Endodermal cell (in vitro differentiated cells): Measurements from ENCODE around the gene CIDEC. TPM values are rescaled to one million over a fixed set of nuclear protein-coding genes. Genes with fewer than 3 reads are reported as not detected.

Experiments used
- DNase-seq: peaks from one replicate; pipeline ENCODE4 v3.0.0-alpha.2; 2017
- H3K27ac ChIP-seq: 2 replicates; pipeline ENCODE4 v1.5.1; 2013; ENCODE audit warnings: mild to moderate bottlenecking, low read depth, low read length, moderate library complexity
- H3K27me3 ChIP-seq: 2 replicates; pipeline ENCODE4 v1.6.1; 2013; ENCODE audit warnings: mild to moderate bottlenecking, low read length, moderate library complexity; ENCODE audit not compliant: insufficient read depth, control insufficient read depth, poor library complexity, severe bottlenecking
- H3K36me3 ChIP-seq: 2 replicates; pipeline ENCODE4 v1.7.0; 2013; ENCODE audit warnings: mild to moderate bottlenecking, low read length, moderate library complexity; ENCODE audit not compliant: control insufficient read depth, insufficient read depth
- H3K4me1 ChIP-seq: one replicate; pipeline ENCODE4 v1.7.0; 2013; ENCODE audit warnings: low read length; ENCODE audit not compliant: control insufficient read depth, insufficient read depth
- H3K4me3 ChIP-seq: 2 replicates; pipeline ENCODE4 v1.5.1; 2013; ENCODE audit warnings: mild to moderate bottlenecking, low read length, moderate library complexity
- H3K9ac ChIP-seq: 2 replicates; pipeline ENCODE4 v1.6.1; 2013; ENCODE audit warnings: mild to moderate bottlenecking, low read length, moderate library complexity; ENCODE audit not compliant: poor library complexity, severe bottlenecking; ENCODE audit errors: extremely low read depth
- H3K9me3 ChIP-seq: 2 replicates; pipeline ENCODE4 v1.6.1; 2013; ENCODE audit warnings: mild to moderate bottlenecking, low read length, moderate library complexity; ENCODE audit not compliant: control insufficient read depth
- H3K27ac Mint-ChIP-seq: 2 replicates; pipeline ENCODE4 v1.8.0; 2020; ENCODE audit warnings: mixed read lengths
- H3K27me3 Mint-ChIP-seq: 2 replicates; pipeline ENCODE4 v1.8.0; 2021; ENCODE audit warnings: mild to moderate bottlenecking, mixed read lengths; ENCODE audit not compliant: insufficient read depth
- H3K36me3 Mint-ChIP-seq: 2 replicates; pipeline ENCODE4 v1.8.0; 2020; ENCODE audit warnings: low read depth, mixed read lengths
- H3K4me1 Mint-ChIP-seq: 2 replicates; pipeline ENCODE4 v1.8.0; 2020; ENCODE audit warnings: mixed read lengths
- H3K4me3 Mint-ChIP-seq: 2 replicates; pipeline ENCODE4 v1.8.0; 2020; ENCODE audit warnings: mild to moderate bottlenecking, moderate library complexity, mixed read lengths
- H3K9me3 Mint-ChIP-seq: 2 replicates; pipeline ENCODE4 v1.8.0; 2020; ENCODE audit warnings: mild to moderate bottlenecking, mixed read lengths
- CTCF ChIP-seq: fragments of 200-600 bp; sonication (generic); conservative IDR thresholded peaks from 2 replicates; pipeline ENCODE4 v1.5.0; 2021; ENCODE audit warnings: antibody characterized with exemption, mild to moderate bottlenecking
- WGBS, 2 experiments: methylation state at CpG; one replicate each; pipeline versions ENCODE4 v1.1.5 to v1.1.7; 2013; ENCODE audit warnings: missing lambda C conversion rate in 2 of 2, mixed read lengths in 1 of 2; ENCODE audit not compliant: insufficient coverage in 1 of 2, insufficient read length in 1 of 2; 5-methylcytosine and 5-hydroxymethylcytosine counted together
- total RNA-seq, 2 donors: library from RNA; stranded (reverse); fragmentation: NEBNext Ultra II Directional in 1 of 2; extraction: Animal tissue kit (Norgen Biotek cat#: 25700) in 1 of 2; gene quantifications; 2 replicates in 1 of 2; 3 replicates in 1 of 2; pipeline ENCODE4 v1.2.1, GENCODE V29; 2021

CIDEC gene
- total RNA-seq, 2 donors from 2014 or later = not detected

- no peaks in the 10 kb centered on the region for H3K36me3 Mint-ChIP-seq
- H3K4me3 ChIP-seq = no peak overlapping the region
- H3K9me3 Mint-ChIP-seq = no peaks in the 10 kb centered on the region
- H3K4me1 ChIP-seq = no peaks in the 10 kb centered on the region
- 93 to 95% methylated on average over 6 of the region's 7 CpGs for WGBS, 2 experiments
- no peaks in the 10 kb centered on the region for H3K36me3 ChIP-seq
- H3K4me3 Mint-ChIP-seq = no peak overlapping the region
- no peaks in the 10 kb centered on the region for H3K4me1 Mint-ChIP-seq
- H3K27me3 ChIP-seq = no peaks in the 10 kb centered on the region
- H3K27ac Mint-ChIP-seq = no peak overlapping the region
- DNase-seq = no peak
- no peak for TF ChIP-seq CTCF
- H3K9me3 ChIP-seq = no peaks in the 10 kb centered on the region
- H3K27me3 Mint-ChIP-seq = no peaks in the 10 kb centered on the region
- no peak overlapping the region for H3K9ac ChIP-seq
- no peak overlapping the region for H3K27ac ChIP-seq
Observed at GRCh38 chr3:9818666-9819335, 61.3 kb downstream of the CIDEC start.

GRCh38 chr3:9817436-9817835, 62.6 kb downstream of the CIDEC start:
- no peak overlapping the region for H3K9ac ChIP-seq
- TF ChIP-seq CTCF = no peak
- 88 to 92% methylated on average over 4 to 6 of the region's 6 CpGs for WGBS, 2 experiments
- no peak for DNase-seq
- no peaks in the 10 kb centered on the region for H3K4me1 ChIP-seq
- H3K9me3 ChIP-seq = no peaks in the 10 kb centered on the region
- no peaks in the 10 kb centered on the region for H3K27me3 Mint-ChIP-seq
- H3K9me3 Mint-ChIP-seq = no peaks in the 10 kb centered on the region
- H3K4me1 Mint-ChIP-seq = no peaks in the 10 kb centered on the region
- H3K27ac Mint-ChIP-seq = no peak overlapping the region
- H3K27ac ChIP-seq = no peak overlapping the region
- no peak overlapping the region for H3K4me3 ChIP-seq
- no peak overlapping the region for H3K4me3 Mint-ChIP-seq
- peaks cover 4% of the 10 kb centered on the region for H3K36me3 Mint-ChIP-seq
- no peaks in the 10 kb centered on the region for H3K27me3 ChIP-seq
- peaks cover 4% of the 10 kb centered on the region for H3K36me3 ChIP-seq

Other genes starting within 250 kb of the CIDEC start
- gene MTMR14, start 230.7 kb downstream of the CIDEC start, total RNA-seq = 10 to 100 TPM; 41.8 to 47.9 TPM
- under 1 TPM; 0.15 to 0.62 TPM for gene CPNE9, start 176.4 kb downstream of the CIDEC start, total RNA-seq
- gene BRPF1, start 148.5 kb downstream of the CIDEC start, total RNA-seq = 10 to 100 TPM; 22.7 to 28.5 TPM
- gene OGG1, start 130.3 kb downstream of the CIDEC start, total RNA-seq = 10 to 100 TPM; 28.6 to 34.0 TPM
- gene CAMK1, start 110.3 kb downstream of the CIDEC start, total RNA-seq = 10 to 100 TPM; 10.1 to 13.3 TPM
- 10 to 100 TPM; 52.4 to 62.0 TPM for gene TADA3, start 87.8 kb downstream of the CIDEC start, total RNA-seq
- gene ARPC4, start 87.2 kb downstream of the CIDEC start, total RNA-seq = 100 to 1,000 TPM; 150 to 153 TPM
- 10 to 100 TPM; 21.6 to 35.0 TPM for gene TTLL3, start 70.0 kb downstream of the CIDEC start, total RNA-seq
- 10 to 100 TPM; 56.9 to 67.1 TPM for gene RPUSD3, start 36.2 kb downstream of the CIDEC start, total RNA-seq
- gene JAGN1, start 10.4 kb upstream of the CIDEC start, total RNA-seq = 10 to 100 TPM; 21.9 to 29.1 TPM
- 1 to 10 TPM; 1.2 to 1.6 TPM for gene IL17RE, start 22.6 kb upstream of the CIDEC start, total RNA-seq
- gene IL17RC, start 36.8 kb upstream of the CIDEC start, total RNA-seq = 10 to 100 TPM; 15.7 to 19.0 TPM
- 10 to 100 TPM; 35.7 to 43.2 TPM for gene CRELD1, start 53.6 kb upstream of the CIDEC start, total RNA-seq
- gene PRRT3, start 72.2 kb upstream of the CIDEC start, total RNA-seq = 10 to 100 TPM in 1 of 2 donors, 1 to 10 TPM in 1; 7.4 to 11.3 TPM
- gene EMC3, start 106.6 kb upstream of the CIDEC start, total RNA-seq = 10 to 100 TPM; 35.6 to 45.3 TPM
- gene FANCD2, start 146.2 kb upstream of the CIDEC start, total RNA-seq = 10 to 100 TPM; 56.0 to 79.9 TPM
- not detected for gene FANCD2OS, start 228.0 kb upstream of the CIDEC start, total RNA-seq
- 100 to 1,000 TPM; 110 to 116 TPM for gene BRK1, start 235.4 kb upstream of the CIDEC start, total RNA-seq